Measurements from ENCODE around the gene RSF1.
A peak's percentile ranks its signal among the peaks of the same experiment; 100 is the strongest.
"Not testable (repeated sequence)": the region's sequence is repeated elsewhere in the genome, so short reads cannot be mapped to it uniquely, and the experiment has no call there.

RSF1 gene, protein sequence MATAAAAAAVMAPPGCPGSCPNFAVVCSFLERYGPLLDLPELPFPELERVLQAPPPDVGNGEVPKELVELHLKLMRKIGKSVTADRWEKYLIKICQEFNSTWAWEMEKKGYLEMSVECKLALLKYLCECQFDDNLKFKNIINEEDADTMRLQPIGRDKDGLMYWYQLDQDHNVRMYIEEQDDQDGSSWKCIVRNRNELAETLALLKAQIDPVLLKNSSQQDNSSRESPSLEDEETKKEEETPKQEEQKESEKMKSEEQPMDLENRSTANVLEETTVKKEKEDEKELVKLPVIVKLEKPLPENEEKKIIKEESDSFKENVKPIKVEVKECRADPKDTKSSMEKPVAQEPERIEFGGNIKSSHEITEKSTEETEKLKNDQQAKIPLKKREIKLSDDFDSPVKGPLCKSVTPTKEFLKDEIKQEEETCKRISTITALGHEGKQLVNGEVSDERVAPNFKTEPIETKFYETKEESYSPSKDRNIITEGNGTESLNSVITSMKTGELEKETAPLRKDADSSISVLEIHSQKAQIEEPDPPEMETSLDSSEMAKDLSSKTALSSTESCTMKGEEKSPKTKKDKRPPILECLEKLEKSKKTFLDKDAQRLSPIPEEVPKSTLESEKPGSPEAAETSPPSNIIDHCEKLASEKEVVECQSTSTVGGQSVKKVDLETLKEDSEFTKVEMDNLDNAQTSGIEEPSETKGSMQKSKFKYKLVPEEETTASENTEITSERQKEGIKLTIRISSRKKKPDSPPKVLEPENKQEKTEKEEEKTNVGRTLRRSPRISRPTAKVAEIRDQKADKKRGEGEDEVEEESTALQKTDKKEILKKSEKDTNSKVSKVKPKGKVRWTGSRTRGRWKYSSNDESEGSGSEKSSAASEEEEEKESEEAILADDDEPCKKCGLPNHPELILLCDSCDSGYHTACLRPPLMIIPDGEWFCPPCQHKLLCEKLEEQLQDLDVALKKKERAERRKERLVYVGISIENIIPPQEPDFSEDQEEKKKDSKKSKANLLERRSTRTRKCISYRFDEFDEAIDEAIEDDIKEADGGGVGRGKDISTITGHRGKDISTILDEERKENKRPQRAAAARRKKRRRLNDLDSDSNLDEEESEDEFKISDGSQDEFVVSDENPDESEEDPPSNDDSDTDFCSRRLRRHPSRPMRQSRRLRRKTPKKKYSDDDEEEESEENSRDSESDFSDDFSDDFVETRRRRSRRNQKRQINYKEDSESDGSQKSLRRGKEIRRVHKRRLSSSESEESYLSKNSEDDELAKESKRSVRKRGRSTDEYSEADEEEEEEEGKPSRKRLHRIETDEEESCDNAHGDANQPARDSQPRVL (N-terminal part only)

DNA sequence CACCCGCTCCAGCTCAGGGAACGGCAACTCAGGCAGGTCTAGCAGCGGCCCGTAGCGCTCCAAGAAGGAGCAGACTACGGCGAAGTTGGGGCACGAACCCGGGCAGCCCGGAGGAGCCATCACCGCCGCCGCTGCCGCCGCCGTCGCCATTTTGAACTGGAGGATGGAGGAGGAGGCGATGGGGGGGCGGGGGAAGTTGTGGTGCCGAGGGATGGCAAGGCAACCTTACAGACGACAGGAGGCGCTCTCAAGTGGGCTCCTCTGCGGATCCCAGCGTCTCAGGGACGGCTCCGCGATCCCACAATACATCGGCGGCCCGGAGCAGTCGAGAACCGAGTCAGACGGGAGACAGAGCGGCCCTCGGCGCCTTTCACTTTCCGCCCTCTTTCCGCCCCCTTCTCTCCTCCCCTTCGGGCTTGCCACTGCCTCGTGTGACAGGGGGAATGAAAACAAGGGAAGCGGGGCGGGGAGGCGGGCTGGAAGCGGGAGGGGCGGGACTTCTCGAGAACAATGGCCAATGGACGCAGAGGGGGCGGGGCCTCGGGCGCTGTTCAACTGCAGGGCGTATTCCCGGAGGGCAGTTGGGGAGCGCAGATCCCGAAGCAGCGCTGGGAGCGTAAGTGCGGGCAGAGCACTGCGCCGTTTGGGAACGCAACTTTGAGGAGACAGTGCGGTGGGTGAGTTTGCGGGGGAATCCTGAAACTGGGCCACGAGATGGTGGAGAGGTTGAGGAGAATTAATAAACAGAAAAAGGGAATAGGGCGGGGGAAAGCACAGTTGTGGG is at the start of gene RSF1, which contains the start of gene AAMDC:
Gene RSF1 (minus strand): TSS at position 158 of the 784 bp plus-strand sequence. CDS start 8 bp downstream, at position 150.
Gene AAMDC (plus strand): TSS at position 580 of the 784 bp plus-strand sequence. CDS start 21,353 bp downstream, outside the sequence.
- peak; percentile 94 for DNase-seq

DNA sequence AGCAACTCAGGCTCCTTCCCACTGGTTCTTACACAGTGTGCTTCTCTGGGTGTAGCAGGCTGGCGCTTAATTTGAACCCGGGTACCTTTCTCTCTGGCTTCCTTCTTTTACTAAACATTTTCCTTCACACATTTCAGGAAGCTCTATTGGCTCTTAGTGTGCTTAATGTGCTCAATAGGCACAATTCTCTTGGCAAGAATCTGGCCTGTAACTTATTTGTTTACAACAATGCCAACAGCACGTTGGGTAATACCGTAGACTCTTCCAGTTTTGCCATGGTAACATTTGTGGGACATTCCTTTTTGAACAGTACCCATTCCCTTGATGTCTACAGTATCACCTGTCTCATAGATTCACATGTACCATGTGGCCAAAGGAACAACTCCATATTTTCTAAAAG is 48.2 kb upstream of the RSF1 start:
- DNase-seq: no peak

DNA sequence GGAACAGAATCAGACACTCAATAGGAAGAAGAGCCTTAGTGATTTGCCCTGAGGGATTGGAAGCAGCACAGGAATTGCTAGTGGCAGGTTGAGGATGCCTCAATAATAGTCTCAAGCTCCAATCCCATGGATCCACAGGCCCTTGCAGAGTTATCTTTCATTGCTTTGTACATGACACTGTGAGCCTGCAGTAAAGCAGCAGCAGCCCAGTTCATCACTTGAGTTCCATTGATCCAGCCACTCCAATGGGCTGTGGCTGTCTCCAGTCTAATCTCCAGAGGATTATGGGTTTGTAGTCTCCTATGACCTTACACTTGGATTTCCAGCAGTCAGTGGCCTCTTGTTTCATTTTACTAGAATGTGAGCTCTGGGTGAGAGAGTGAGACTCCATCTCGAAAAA is 45.8 kb upstream of the RSF1 start:
- DNase-seq: no peak

DNA sequence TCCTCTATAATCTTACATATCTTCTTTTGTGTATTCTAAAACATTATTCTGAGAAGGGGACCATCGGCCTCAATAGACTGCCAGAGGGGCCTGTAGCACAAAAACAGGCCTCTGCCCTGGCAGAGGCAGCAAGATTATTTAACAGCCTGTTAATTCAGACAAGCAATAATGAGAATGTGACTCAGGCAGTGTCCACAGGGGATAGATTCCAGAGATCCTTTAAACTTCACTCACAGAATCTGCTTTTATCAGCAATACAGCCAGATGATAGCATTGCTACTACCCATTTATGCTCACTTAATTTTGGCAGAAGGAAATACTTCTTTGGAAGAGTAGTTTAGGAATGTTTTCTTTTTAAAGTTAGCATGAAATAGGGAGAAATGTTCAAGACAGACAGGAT is 45.3 kb upstream of the RSF1 start:
- DNase-seq: no peak

DNA sequence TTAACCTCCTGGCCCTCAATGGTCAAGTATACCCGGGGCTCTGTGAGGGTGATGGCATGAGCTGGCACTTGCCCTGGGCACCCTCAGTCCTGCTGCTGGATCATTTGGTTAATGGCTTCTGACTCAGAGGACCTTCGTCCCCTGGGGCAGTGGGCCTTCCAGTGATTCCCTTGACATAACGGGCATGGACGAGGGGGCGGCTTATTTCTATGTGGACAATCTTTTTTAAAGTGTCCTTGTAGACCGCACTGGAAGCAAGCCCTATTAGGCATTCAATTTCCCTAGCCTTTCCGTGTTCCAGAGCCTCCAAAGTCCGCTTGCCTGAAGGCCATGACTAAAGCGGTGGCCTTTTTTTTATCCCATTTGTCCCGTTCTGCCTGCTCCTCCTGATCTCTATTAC is 40.9 kb upstream of the RSF1 start:
- not testable (repeated sequence) for DNase-seq

DNA sequence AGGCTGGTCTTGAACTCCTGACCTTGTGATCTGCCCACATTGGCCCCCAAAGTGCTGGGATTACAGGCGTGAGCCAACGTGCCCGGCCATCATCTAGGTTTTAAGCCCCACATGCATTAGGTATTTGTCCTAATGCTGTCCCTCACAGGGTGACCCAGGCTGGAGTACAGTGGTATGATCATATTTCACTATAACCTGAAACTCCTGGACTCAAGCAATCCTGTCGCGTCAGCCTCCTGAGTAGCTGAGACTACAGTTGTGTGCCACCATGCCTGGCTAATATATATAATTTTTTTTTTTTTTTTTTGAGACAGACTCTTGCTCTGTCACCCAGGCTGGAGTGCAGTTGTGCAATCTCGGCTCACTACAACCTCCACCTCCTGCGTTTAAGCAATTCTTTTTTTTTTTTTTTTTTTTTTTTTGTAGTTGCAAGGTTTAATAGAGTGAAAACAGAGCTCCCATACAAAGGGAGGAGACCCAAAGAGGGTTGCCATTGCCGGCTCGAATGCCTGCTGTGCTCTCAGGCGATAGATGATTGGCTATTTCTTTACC is 37.5 kb upstream of the RSF1 start:
- not testable (repeated sequence) for DNase-seq

DNA sequence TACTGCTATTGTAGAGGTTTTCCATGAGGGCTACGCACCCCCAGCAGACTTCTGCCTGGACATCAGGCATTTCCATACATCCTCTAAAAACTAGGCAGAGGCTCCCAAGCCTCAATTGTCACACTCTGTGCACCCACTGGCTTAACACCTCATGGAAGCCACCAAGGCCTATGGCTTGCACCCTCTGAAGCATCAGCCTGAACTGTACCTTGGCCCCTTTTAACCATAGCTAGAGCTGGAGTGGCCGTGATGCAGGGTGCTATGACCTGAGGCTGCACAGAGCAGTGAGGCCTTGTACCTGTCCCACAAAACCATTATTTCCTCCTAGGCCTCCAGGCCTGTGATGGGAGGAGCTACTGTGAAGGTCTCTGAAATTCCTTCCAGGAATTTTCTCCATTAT is 34.3 kb upstream of the RSF1 start:
- no peak for DNase-seq

DNA sequence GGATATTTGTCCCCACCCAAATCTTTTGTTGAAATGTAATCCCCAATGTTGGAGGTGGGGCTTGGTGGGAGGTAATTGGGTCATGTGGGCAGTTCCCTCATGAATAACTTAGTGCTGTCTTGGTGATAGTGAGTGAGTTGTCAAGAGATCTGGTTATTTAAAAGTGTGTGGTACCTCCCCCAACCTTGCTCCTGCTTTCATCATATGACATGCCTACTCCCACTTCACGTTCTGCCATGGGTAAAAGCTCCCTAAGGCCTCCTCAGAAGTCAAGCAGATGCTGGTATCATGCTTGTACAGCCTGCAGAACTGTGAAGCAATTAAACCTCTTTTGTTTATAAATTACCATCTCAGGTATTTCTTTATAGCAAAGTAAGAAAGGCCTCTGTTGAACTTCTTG is 31.0 kb upstream of the RSF1 start:
- DNase-seq: no peak

DNA sequence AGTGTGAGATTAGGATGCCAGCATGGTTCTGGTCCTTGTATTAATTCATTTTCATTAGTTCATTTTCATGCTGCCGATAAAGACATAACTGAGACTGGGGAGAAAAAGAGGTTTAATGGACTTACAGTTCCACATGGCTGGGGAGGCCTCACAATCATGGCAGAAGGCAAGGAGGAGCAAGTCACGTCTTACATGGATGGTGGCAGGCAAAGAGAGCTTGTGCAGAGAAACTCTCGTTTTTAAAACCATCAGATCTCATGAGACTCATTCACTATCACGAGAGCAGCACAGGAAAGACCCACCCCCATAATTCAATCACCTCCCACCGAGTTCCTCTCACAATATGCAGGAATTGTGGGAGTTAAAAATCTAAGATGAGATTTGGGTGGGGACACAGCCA is 23.2 kb upstream of the RSF1 start:
- DNase-seq: not testable (repeated sequence)

DNA sequence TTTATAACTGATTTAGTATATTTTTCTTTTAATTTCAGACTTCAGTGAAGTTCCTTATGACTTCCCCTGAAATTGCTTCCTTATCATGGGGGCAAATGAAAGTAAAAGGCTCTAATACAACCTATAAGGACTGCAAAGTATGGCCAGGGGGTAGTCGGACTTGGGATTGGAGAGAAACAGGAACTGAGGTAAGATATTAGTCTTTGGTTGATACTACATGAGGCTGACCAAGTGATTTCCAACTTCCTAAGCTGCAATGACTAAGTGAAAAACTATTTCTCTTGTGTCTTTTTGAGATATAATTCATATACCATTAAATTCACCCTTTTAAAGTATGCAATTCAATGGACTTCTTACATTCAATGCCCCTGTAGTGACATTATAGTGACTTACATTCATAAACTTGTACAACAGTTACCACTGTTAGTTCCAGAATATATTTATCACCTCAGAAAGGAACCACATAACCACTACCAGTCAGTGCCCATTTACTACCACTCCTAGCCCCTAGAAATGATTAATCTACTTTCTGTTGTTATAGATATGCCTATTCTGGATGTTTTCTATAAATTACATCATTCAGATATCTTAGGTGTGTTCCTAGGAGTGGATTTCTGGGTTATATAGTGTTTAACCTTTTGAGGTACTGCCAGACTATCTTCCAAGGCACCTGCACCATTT is 22.1 kb upstream of the RSF1 start:
- DNase-seq: no peak

DNA sequence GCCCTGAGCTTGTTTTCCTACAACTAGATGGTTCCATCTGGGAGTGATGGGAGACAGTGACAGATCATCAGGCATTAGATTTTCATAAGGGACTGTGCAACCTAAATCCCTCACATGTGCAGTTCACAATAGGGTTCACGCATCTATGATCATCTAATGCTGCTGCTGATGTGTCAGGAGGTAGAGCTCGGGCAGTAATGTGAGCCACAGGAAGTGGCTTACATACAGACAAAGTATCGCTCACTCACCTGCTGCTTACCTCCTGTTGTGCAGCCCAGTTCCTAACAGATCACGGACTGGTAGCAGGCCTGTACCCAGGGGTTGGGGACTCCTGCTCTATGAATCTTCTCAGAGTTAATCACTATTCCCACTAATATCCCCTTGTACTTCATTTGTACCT is 12.8 kb upstream of the RSF1 start:
- DNase-seq: no peak

DNA sequence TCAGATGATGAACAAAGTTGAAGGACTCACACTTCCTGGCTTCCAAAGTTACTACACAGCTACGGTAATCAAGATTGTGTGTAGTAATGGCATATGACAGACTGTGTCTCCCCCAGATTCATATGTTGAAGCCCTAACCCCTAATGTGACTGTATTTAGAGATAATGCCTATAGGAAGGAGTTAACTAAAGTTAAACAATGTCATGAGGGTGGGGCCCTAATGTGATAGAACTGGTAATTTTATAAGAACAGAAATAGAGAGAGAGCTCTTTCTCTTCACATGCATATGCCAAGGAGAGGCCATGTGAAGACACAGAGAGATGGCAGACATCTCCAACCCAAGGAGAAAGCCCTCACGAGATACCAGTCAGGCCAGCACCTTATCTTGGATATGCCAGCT is 8.4 kb upstream of the RSF1 start:
- DNase-seq: no peak

DNA sequence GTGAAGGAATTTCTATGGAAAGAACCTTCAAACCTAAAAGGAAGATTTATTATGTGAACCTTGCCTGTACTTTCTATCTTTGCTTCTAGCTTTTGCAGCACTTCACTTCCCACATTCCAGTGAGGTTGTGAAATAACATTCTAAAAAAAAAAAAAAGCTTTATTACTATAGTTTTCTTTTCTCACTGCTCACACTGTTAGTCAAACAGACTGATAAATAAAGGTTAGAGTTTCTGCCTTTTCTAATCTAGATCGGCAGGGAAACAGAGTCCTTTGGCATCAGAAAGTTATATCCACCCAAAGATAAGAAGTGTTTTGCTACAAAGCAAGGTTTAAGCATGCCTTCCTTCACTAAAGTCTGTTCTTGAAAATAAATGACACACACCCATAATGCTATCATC is 3.3 kb upstream of the RSF1 start:
- no peak for DNase-seq

DNA sequence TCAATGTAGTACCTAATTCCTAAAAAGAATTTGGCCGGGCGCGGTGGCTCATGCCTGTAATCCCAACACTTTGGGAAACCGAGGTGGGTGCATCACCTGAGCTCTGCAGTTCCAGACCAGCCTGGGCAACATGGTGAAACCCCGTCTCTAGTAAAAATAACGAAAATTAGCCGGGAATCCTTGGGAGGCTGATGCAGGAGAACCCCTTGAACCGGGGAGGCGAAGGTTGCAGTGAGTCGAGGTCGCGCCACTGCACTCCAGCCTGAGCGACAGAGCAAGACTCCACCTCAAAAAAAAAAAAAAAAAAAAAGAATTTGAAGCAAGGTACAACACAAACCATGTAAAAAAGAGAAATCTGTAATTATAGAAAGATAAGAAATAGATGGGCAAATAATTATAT is 1.6 kb upstream of the RSF1 start:
- not testable (repeated sequence) for DNase-seq

DNA sequence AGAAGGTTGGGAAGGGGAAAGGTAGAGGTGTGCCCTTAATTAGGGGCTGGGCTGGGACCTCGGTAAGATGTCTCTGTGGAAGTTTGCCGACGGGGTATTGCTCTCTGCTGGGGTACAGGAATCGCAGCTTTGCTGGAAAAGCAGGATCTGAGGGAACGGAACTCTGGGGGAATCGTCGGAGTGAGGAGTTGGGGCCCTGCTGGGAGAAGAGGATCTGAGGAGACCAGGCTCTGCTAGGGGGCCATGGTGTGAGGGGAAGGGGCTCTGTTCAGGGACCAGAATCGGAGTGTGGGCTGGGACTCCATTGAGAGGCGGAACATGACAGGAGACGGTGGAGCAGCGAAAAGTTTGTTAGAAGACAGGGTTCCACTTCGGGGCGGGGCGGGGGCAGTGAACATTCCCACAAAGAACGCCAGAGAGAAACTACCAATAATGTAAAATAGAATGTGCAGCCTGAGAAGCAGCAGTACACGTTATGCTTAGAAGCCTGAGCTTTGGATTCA is 878 bp upstream of the RSF1 start:
- no peak for DNase-seq

DNA sequence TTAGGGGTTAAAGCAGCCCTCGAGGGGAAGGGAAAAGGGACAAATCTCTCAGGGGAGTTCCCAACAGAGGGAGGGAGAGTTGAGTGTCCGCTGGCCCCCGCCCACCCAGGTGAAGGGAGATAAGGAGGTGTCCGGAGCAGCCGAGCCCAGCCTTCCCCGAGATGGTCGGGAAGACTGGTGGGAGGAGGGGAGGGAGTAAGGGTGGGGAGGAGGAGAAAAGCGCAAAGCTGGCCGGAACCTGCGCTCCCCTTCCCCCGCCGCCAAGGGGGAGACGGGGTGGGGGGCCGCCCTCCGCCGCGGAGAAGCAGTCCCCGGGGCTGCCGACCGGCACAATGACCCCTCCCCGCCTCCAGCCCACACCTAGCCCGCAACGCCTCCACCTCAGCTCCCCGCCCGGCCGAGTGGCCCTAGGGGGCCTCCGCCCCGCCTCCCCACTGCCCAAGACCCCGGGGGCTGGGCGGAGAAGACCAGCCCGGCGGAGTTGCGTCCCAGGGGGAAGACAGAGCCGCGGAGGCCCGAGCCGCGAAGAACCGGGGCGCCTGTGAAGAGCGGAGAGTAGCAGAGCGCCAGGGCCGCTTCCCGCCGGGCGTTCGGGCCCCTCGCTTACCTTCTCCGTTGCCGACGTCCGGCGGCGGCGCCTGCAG is 479 bp downstream of the RSF1 start:
- no peak for DNase-seq

DNA sequence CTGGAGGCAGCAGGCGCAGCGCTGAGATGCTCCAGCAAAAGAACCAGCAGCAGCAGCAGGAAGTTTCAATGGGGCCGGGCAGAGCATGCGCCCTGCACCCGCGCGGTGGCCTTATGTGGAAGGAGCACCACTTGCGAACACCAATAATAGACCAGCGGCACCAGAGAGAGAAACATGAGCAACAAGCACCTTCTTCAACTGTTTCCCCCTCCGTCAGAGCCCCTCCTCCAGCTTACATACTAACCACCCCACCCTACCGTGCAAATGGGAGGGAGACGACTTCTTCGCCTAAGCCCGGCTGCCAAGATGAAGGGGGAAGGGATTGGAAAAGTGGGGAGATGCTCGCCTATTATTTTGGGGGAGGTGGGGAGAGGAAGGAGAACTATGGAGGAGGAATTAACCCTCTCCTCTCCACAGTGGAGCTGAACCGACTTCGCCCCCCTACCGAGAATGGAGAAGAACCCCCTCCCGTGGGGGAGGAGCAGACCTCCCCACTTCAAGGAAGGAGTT is 1.1 kb downstream of the RSF1 start:
- DNase-seq: peak; percentile 45

DNA sequence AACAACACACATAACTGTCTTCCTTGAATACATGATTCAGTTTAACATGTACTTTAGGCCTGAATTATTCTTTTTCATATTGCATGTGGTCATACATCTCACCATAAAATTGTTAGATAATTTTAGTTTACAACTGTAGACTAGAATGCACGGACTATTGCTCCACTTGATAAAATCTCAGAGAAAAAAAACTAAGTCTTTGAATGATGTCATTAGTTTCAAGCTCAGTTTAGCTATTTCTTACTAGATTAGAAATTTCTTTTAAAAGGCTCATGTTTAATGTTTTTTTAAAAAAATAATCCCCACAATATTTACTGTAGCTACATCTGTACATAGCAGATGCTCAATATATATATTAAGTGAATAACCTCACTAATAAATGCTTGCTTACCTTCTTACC is 5.1 kb downstream of the RSF1 start:
- no peak for DNase-seq

DNA sequence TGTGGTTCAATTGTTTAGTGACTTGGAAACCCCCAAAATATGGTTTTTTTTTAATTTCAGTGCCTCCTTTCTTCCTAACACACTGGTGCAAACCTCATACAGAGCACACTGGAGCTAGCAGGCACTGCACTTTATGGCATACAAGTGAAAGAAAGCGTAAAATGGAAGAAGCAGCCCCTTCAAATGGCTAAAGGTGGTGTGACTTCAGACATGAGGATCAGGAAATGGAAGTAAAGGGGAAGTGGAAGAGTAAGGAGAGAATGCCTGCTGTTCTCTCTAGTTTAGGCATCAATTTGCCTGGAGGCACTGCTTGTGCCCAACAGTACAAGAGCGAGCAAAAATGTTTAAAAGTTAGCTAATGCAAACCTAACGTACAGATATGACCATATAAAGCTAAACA is 5.7 kb downstream of the RSF1 start:
- no peak for DNase-seq

DNA sequence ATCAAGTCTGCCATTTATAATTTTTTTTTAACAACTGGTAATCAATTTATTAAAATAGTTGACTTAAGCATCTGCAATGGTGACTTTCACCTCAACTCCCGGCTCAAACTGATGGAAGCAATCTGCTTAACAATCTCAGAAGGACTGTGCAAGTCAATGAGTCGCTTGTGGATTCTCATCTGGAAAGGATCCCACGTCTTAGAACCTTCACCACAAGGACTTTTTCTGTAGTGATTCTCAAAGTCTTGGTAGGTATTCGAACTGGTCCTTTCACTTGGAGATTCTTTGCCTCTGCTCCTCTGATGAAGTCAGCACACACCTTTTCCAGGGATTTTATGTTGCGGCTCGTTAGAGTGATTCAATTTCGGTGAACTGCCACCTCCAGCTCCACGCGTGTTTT is 7.3 kb downstream of the RSF1 start:
- DNase-seq: no peak

Data from T1000 (cell line).